Tibial nerve (tissue), 3 donors: ENCODE measurements around the gene PPP2R3B.

ENCODE experiments used
- POLR2A ChIP-seq, 2 donors: fragments of 450-650 bp; IDR thresholded peaks; one replicate each; pipeline ENCODE4 v1.6.1; 2017; ENCODE audit warnings: antibody characterized with exemption in 2 of 2, mild to moderate bottlenecking in 2 of 2, moderate library complexity in 2 of 2
- TF ChIP-seq, protein P1 (sequence below), 5 experiments: fragments of 200-600 bp in 3 of 5; fragments of 450-650 bp in 2 of 5; sonication (generic) in 3 of 5; IDR thresholded peaks; one replicate each; pipeline ENCODE4 v1.5.1; 2016 to 2019; ENCODE audit warnings: antibody characterized with exemption in 5 of 5, mild to moderate bottlenecking in 3 of 5, moderate library complexity in 2 of 5

DNA sequence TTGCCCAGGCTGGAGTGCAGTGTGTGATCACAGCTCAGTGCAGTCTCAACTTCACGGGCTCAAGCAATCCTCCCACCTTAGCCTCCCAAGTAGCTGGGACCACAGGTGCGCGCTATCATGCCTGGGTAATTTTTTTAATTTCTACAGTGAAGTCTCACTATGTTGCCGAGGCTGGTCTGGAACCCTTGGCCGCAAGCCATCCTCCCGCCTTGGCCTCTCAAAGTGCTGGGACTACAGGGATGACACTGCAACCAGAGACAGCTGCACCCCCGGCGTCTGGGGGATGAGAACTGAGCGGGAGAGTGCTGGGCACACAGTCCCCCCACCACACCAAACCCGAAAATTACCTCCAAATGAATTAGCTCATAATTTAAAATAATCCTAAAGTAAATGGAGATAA, 35.0 kb downstream of the PPP2R3B start:
- TF ChIP-seq, protein P1, sequence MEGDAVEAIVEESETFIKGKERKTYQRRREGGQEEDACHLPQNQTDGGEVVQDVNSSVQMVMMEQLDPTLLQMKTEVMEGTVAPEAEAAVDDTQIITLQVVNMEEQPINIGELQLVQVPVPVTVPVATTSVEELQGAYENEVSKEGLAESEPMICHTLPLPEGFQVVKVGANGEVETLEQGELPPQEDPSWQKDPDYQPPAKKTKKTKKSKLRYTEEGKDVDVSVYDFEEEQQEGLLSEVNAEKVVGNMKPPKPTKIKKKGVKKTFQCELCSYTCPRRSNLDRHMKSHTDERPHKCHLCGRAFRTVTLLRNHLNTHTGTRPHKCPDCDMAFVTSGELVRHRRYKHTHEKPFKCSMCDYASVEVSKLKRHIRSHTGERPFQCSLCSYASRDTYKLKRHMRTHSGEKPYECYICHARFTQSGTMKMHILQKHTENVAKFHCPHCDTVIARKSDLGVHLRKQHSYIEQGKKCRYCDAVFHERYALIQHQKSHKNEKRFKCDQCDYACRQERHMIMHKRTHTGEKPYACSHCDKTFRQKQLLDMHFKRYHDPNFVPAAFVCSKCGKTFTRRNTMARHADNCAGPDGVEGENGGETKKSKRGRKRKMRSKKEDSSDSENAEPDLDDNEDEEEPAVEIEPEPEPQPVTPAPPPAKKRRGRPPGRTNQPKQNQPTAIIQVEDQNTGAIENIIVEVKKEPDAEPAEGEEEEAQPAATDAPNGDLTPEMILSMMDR (IDR thresholded peaks at IDR 0.05), result no peak
- TF ChIP-seq POLR2A (IDR thresholded peaks at IDR 0.05), result no peak
